ENCODE data around the gene HNF1A.

- TF ChIP-seq, protein P1, sequence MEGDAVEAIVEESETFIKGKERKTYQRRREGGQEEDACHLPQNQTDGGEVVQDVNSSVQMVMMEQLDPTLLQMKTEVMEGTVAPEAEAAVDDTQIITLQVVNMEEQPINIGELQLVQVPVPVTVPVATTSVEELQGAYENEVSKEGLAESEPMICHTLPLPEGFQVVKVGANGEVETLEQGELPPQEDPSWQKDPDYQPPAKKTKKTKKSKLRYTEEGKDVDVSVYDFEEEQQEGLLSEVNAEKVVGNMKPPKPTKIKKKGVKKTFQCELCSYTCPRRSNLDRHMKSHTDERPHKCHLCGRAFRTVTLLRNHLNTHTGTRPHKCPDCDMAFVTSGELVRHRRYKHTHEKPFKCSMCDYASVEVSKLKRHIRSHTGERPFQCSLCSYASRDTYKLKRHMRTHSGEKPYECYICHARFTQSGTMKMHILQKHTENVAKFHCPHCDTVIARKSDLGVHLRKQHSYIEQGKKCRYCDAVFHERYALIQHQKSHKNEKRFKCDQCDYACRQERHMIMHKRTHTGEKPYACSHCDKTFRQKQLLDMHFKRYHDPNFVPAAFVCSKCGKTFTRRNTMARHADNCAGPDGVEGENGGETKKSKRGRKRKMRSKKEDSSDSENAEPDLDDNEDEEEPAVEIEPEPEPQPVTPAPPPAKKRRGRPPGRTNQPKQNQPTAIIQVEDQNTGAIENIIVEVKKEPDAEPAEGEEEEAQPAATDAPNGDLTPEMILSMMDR (IDR thresholded peaks at IDR 0.05; ENCODE audit: insufficient read depth, low read length, poor library complexity, severe bottlenecking), result no peak
- TF ChIP-seq EZH2phosphoT487 (conservative IDR thresholded peaks at IDR 0.05; ENCODE audit: low read length), result no peak
Measured at GRCh38 chr12:120994059-120994458, 15.7 kb downstream of the HNF1A start.
